Measurements from ENCODE around the gene CDKN2A. TPM values are rescaled to one million over a fixed set of nuclear protein-coding genes. Genes with fewer than 3 reads are reported as not detected.

Gene CDKN2A
- total RNA-seq, 4 donors from 2014 or later = 2.2 to 8.6 TPM; not detected in 2

- no peaks in the 10 kb centered on the region for H3K9me3 ChIP-seq
- no peak overlapping the region for H3K27ac ChIP-seq
- no peak for DNase-seq
- peaks cover 0 to 9% (median 3%) of the 10 kb centered on the region in 4 donors for H3K4me1 ChIP-seq
- in situ Hi-C loops (cut with MboI; ENCODE audit: low pct_ligation_motif_present in 1 of 4, low pct_unique_long_range_greater_than_20kb in 1 of 4, low sequenced_read_pairs in 3 of 4) (loop anchor here in 1 of 4 donors (25.0 kb wide), 1 partner anchor 433 kb away; no protein-coding TSS in a partner anchor), intact Hi-C loops (cut with DNase I; ENCODE audit: low total_unique reads) (no loop called here)
- WGBS, 2 donors (ENCODE audit: low coverage in 1 of 2) = 66 to 70% methylated on average over 3 to 4 of the region's 4 CpGs
- H3K36me3 ChIP-seq = no peaks in the 10 kb centered on the region
- TF ChIP-seq EP300 (IDR thresholded peaks at IDR 0.05; ENCODE audit: low read depth) (no peak), POLR2AphosphoS5 (IDR thresholded peaks at IDR 0.05) (no peak), POLR2A (IDR thresholded peaks at IDR 0.05) (no peak), CTCF (IDR thresholded peaks at IDR 0.05) (no peak)
- H3K27me3 ChIP-seq = no peaks in the 10 kb centered on the region
- no peak overlapping the region for H3K4me3 ChIP-seq
Measured at GRCh38 chr9:22029231-22029630, 35.0 kb upstream of the CDKN2A start.

- Histone ChIP-seq H3K9me3 (no peaks in the 10 kb centered on the region), H3K36me3 (no peaks in the 10 kb centered on the region), H3K27me3 (no peaks in the 10 kb centered on the region), H3K27ac (no peak overlapping the region), H3K4me1 (peaks cover 0 to 9% (median 3%) of the 10 kb centered on the region in 4 donors), H3K4me3 (no peak overlapping the region)
- no peak for DNase-seq
- in situ Hi-C loops (cut with MboI; ENCODE audit: low pct_ligation_motif_present in 1 of 4, low pct_unique_long_range_greater_than_20kb in 1 of 4, low sequenced_read_pairs in 3 of 4) (loop anchor here in 1 of 4 donors (25.0 kb wide), 1 partner anchor 434 kb away; no protein-coding TSS in a partner anchor), intact Hi-C loops (cut with DNase I; ENCODE audit: low total_unique reads) (no loop called here)
- no peak for TF ChIP-seq POLR2AphosphoS5 (IDR thresholded peaks at IDR 0.05)
- no peak for TF ChIP-seq CTCF (IDR thresholded peaks at IDR 0.05)
- TF ChIP-seq EP300 (IDR thresholded peaks at IDR 0.05; ENCODE audit: low read depth) = no peak
- no peak for TF ChIP-seq POLR2A (IDR thresholded peaks at IDR 0.05)
Measured at GRCh38 chr9:22028394-22028793, 34.2 kb upstream of the CDKN2A start.

GRCh38 chr9:22026696-22027095, 32.5 kb upstream of the CDKN2A start:
- intact Hi-C loops (cut with DNase I; ENCODE audit: low total_unique reads) (no loop called here), in situ Hi-C loops (cut with MboI; ENCODE audit: low pct_ligation_motif_present in 1 of 4, low pct_unique_long_range_greater_than_20kb in 1 of 4, low sequenced_read_pairs in 3 of 4) (loop anchor here in 1 of 4 donors (25.0 kb wide), 1 partner anchor 436 kb away; no protein-coding TSS in a partner anchor)
- WGBS, 2 donors (ENCODE audit: low coverage in 1 of 2) = 58 to 66% methylated on average over 2 to 6 of the region's 6 CpGs
- Histone ChIP-seq H3K4me1 (peaks cover 0 to 9% (median 3%) of the 10 kb centered on the region in 4 donors), H3K36me3 (no peaks in the 10 kb centered on the region), H3K4me3 (no peak overlapping the region), H3K27ac (no peak overlapping the region), H3K9me3 (no peaks in the 10 kb centered on the region), H3K27me3 (no peaks in the 10 kb centered on the region)
- TF ChIP-seq POLR2AphosphoS5 (IDR thresholded peaks at IDR 0.05) = no peak
- no peak for TF ChIP-seq POLR2A (IDR thresholded peaks at IDR 0.05)
- no peak for TF ChIP-seq EP300 (IDR thresholded peaks at IDR 0.05; ENCODE audit: low read depth)
- TF ChIP-seq CTCF (IDR thresholded peaks at IDR 0.05) = no peak
- DNase-seq = no peak

GRCh38 chr9:22022396-22022795, 28.2 kb upstream of the CDKN2A start:
- DNase-seq = no peak
- Histone ChIP-seq H3K27ac (no peak overlapping the region), H3K4me1 (no peaks in the 10 kb centered on the region), H3K36me3 (no peaks in the 10 kb centered on the region), H3K9me3 (no peaks in the 10 kb centered on the region), H3K27me3 (no peaks in the 10 kb centered on the region), H3K4me3 (no peak overlapping the region)
- intact Hi-C loops (cut with DNase I; ENCODE audit: low total_unique reads) (no loop called here), in situ Hi-C loops (cut with MboI; ENCODE audit: low pct_ligation_motif_present in 1 of 4, low pct_unique_long_range_greater_than_20kb in 1 of 4, low sequenced_read_pairs in 3 of 4) (loop anchor here in 3 of 4 donors (25.0 kb wide), 2 partner anchors 210 to 215 kb away; partner anchors contain the start of gene MTAP (in 2 of the 3))
- TF ChIP-seq CTCF (IDR thresholded peaks at IDR 0.05) (no peak), POLR2A (IDR thresholded peaks at IDR 0.05) (no peak), POLR2AphosphoS5 (IDR thresholded peaks at IDR 0.05) (no peak), EP300 (IDR thresholded peaks at IDR 0.05; ENCODE audit: low read depth) (no peak)
- 88 to 100% methylated on average over 2 to 3 of the region's 3 CpGs for WGBS, 2 donors (ENCODE audit: low coverage in 1 of 2)

Data from transverse colon (tissue), 4 donors.